Dermis blood vessel endothelial cell (primary cell): ENCODE measurements around the gene ABTB2. TPM values are rescaled to one million over a fixed set of nuclear protein-coding genes. Genes with fewer than 3 reads are reported as not detected.

Experiments
- DNase-seq: peaks from one replicate; pipeline ENCODE4 v3.0.0; 2010
- total RNA-seq: library from RNA; depleted of rRNA; stranded (reverse); fragments of >200 nt; gene quantifications from 2 replicates; pipeline ENCODE4 v1.2.3, GENCODE V29; 2014

Gene ABTB2
- total RNA-seq, 1 donor from 2014 or later: 0.34 TPM

- DNase-seq: no peak
These were observed 151.2 kb downstream of the ABTB2 start for GRCh38 chr11:34206407-34207300.

- no peak for DNase-seq
These were observed 152.3 kb downstream of the ABTB2 start for GRCh38 chr11:34205326-34206035.

GRCh38 chr11:34204396-34205279 lies 153.2 kb downstream of the ABTB2 start:
- no peak for DNase-seq

- no peak for DNase-seq
These were observed 154.4 kb downstream of the ABTB2 start for GRCh38 chr11:34203377-34203871.

- DNase-seq: no peak
These were observed 156.7 kb downstream of the ABTB2 start for GRCh38 chr11:34201129-34201528.

GRCh38 chr11:34199525-34199924 lies 158.3 kb downstream of the ABTB2 start:
- no peak for DNase-seq

GRCh38 chr11:34198523-34198922 lies 159.3 kb downstream of the ABTB2 start:
- peak; percentile 7 for DNase-seq

GRCh38 chr11:34197256-34197655 lies 160.6 kb downstream of the ABTB2 start:
- no peak for DNase-seq

GRCh38 chr11:34194576-34195335 lies 163.1 kb downstream of the ABTB2 start:
- DNase-seq: no peak

- DNase-seq: no peak
These were observed 165.1 kb downstream of the ABTB2 start for GRCh38 chr11:34192481-34193401.

GRCh38 chr11:34191578-34191977 lies 166.2 kb downstream of the ABTB2 start:
- DNase-seq: no peak

GRCh38 chr11:34190192-34191139 lies 167.3 kb downstream of the ABTB2 start:
- DNase-seq: no peak

GRCh38 chr11:34189191-34189590 lies 168.6 kb downstream of the ABTB2 start:
- no peak for DNase-seq

GRCh38 chr11:34188181-34188580 lies 169.6 kb downstream of the ABTB2 start:
- no peak for DNase-seq

GRCh38 chr11:34185926-34186841 lies 171.6 kb downstream of the ABTB2 start:
- no peak for DNase-seq

GRCh38 chr11:34184505-34185015 lies 173.2 kb downstream of the ABTB2 start:
- DNase-seq: no peak

GRCh38 chr11:34183848-34184391 lies 173.9 kb downstream of the ABTB2 start:
- DNase-seq: no peak
